ENCODE results near the gene KRR1.

Gene KRR1

GRCh38 chr12:75511116-75512048 is at the start of gene KRR1:
Gene KRR1 (minus strand): TSS chr12:75511609. CDS start chr12:75511597, 12 bp downstream.
- TF ChIP-seq, protein P1, sequence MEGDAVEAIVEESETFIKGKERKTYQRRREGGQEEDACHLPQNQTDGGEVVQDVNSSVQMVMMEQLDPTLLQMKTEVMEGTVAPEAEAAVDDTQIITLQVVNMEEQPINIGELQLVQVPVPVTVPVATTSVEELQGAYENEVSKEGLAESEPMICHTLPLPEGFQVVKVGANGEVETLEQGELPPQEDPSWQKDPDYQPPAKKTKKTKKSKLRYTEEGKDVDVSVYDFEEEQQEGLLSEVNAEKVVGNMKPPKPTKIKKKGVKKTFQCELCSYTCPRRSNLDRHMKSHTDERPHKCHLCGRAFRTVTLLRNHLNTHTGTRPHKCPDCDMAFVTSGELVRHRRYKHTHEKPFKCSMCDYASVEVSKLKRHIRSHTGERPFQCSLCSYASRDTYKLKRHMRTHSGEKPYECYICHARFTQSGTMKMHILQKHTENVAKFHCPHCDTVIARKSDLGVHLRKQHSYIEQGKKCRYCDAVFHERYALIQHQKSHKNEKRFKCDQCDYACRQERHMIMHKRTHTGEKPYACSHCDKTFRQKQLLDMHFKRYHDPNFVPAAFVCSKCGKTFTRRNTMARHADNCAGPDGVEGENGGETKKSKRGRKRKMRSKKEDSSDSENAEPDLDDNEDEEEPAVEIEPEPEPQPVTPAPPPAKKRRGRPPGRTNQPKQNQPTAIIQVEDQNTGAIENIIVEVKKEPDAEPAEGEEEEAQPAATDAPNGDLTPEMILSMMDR (conservative IDR thresholded peaks at IDR 0.05; ENCODE audit: low read depth, low read length): no peak
- DNase-seq (ENCODE audit: low read depth): peak; percentile 96
- H3K4me3 ChIP-seq (ENCODE audit: low read length): peak within 1 kb of the TSS; percentile 77

- peak; percentile 39 for DNase-seq (ENCODE audit: low read depth)
- H3K4me3 ChIP-seq (ENCODE audit: low read length): no peak overlapping the region
- TF ChIP-seq, protein P1 (conservative IDR thresholded peaks at IDR 0.05; ENCODE audit: low read depth, low read length): peak; percentile 55
Measured at GRCh38 chr12:75560167-75560566, 48.8 kb upstream of the KRR1 start.

- H3K4me3 ChIP-seq (ENCODE audit: low read length): no peak overlapping the region
- DNase-seq (ENCODE audit: low read depth): no peak
- TF ChIP-seq, protein P1 (conservative IDR thresholded peaks at IDR 0.05; ENCODE audit: low read depth, low read length): no peak
Measured at GRCh38 chr12:75558287-75558686, 46.9 kb upstream of the KRR1 start.

DNA sequence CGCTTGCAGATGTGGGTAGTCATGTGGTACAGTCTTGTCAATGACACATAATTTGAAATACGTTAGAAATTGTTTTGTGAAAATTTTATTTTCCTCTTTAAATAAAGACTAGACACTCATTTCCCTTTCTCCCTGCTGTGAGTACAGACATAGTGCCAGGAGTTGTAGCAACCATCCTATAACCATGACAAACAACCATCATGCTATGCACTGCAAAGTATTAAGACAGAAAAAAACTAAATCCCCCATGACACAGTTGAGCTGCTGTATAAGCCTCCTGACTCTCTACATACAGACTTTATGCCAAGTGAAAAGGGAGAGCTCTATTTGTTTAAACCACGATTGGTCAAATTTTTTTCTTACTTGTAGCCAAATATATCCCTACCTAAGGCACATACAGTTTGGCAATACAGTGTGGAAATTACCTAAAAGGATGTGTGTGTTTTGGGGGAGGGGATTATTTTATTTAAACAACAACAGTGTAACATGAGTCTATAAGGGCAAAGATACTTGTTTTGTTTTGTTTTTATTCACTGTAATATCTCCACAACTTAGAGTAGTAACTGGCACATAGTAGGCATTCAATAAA is 45.0 kb upstream of the KRR1 start:
- no peak overlapping the region for H3K4me3 ChIP-seq (ENCODE audit: low read length)
- DNase-seq (ENCODE audit: low read depth): peak; percentile 73
- TF ChIP-seq, protein P1 (conservative IDR thresholded peaks at IDR 0.05; ENCODE audit: low read depth, low read length): no peak

- TF ChIP-seq, protein P1 (conservative IDR thresholded peaks at IDR 0.05; ENCODE audit: low read depth, low read length): no peak
- DNase-seq (ENCODE audit: low read depth): no peak
- no peak overlapping the region for H3K4me3 ChIP-seq (ENCODE audit: low read length)
Measured at GRCh38 chr12:75554556-75554880, 43.1 kb upstream of the KRR1 start.

- no peak overlapping the region for H3K4me3 ChIP-seq (ENCODE audit: low read length)
- no peak for DNase-seq (ENCODE audit: low read depth)
- TF ChIP-seq, protein P1 (conservative IDR thresholded peaks at IDR 0.05; ENCODE audit: low read depth, low read length): no peak
Measured at GRCh38 chr12:75553836-75554555, 42.6 kb upstream of the KRR1 start.
